Measurements from ENCODE around the gene CYP39A1. TPM values are rescaled to one million over a fixed set of nuclear protein-coding genes. Genes with fewer than 3 reads are reported as not detected.

CYP39A1 gene, protein sequence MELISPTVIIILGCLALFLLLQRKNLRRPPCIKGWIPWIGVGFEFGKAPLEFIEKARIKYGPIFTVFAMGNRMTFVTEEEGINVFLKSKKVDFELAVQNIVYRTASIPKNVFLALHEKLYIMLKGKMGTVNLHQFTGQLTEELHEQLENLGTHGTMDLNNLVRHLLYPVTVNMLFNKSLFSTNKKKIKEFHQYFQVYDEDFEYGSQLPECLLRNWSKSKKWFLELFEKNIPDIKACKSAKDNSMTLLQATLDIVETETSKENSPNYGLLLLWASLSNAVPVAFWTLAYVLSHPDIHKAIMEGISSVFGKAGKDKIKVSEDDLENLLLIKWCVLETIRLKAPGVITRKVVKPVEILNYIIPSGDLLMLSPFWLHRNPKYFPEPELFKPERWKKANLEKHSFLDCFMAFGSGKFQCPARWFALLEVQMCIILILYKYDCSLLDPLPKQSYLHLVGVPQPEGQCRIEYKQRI
- total RNA-seq = 2.9 TPM

DNA sequence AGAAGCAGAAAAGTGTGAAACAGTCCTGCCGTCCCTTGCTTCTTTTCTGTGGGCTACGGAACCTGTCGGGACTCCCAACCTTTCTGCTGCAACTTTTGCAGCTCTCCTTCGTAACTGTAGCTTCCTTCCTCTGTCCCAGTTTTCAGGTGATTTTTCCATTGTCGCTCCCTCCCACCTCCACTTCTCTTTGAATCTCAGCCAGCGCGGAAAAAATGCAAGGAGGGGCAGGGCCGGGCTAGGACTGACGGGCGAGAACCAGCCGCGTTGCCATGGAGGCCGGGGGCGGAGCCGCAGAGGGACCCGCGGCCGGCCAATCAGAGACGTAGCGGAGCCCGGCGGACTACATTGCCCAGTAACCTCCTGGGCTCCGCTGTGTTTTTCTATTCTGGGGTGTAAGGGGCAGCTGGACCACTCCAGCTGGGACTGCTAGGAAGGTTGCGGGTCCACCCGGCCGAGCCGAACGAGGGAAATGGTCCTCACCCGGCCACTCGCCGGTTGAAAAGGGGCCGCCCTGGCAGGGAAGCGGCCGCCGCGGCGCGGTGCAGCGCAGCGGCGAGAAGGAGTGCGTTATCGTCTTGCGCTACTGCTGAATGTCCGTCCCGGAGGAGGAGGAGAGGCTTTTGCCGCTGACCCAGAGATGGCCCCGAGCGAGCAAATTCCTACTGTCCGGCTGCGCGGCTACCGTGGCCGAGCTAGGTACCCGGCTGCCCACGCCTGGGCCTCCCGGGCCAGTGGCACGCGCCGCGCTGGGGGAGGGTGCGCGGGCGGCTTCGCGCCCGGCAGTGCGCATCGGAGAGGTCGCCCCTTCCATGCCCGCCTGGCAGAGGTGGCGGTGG, at the start of gene CYP39A1, which contains the start of gene SLC25A27:
Gene CYP39A1, minus strand, starts transcription at position 216 of the 836 bp plus-strand sequence. CDS start 236 bp downstream, outside the sequence.
Gene SLC25A27, plus strand, starts transcription at position 373 of the 836 bp plus-strand sequence. Its CDS starts 218 bp downstream, at position 591.
- DNase-seq (ENCODE audit: low spot score in 2 of 2) (peak; percentile 85 to 88), FAIRE-seq (peak; percentile 89)

GRCh38 chr6:46699970-46700369, 47.4 kb upstream of the CYP39A1 start:
- FAIRE-seq = no peak
- no peak for DNase-seq (ENCODE audit: low spot score in 2 of 2)

GRCh38 chr6:46690911-46691451, 38.4 kb upstream of the CYP39A1 start:
- FAIRE-seq = no peak
- no peak for DNase-seq (ENCODE audit: low spot score in 2 of 2)

- DNase-seq (ENCODE audit: low spot score in 2 of 2) = no peak
- FAIRE-seq = no peak
Measured at GRCh38 chr6:46690141-46690755, 37.6 kb upstream of the CYP39A1 start.

DNA sequence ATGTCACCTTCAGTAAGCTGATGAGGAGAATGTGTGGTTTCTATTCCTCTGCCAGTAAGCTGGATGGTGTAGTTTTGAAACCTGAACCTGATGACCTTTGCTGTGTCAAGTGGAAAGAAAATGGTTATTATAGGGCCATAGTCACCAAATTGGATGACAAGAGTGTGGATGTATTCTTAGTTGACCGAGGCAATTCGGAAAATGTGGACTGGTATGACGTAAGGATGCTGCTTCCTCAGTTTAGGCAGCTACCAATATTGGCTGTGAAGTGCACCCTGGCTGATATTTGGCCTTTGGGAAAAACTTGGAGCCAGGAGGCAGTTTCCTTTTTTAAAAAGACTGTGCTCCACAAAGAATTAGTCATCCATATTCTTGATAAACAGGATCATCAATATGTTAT, 37.0 kb upstream of the CYP39A1 start:
- FAIRE-seq (no peak), DNase-seq (ENCODE audit: low spot score in 2 of 2) (no peak)

DNA sequence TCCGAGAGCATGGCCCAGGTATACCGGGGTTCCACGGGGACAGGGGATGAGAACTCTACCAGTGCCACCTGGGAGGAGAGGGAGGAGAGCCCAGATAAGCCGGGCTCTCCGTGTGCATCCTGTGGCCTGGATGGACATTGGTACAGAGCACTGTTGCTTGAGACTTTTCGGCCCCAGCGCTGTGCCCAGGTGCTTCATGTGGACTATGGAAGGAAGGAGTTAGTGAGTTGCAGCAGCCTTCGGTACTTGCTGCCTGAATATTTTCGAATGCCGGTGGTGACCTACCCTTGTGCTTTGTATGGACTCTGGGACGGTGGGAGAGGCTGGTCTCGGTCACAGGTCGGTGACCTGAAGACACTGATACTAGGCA, 36.3 kb upstream of the CYP39A1 start:
- FAIRE-seq = no peak

DNA sequence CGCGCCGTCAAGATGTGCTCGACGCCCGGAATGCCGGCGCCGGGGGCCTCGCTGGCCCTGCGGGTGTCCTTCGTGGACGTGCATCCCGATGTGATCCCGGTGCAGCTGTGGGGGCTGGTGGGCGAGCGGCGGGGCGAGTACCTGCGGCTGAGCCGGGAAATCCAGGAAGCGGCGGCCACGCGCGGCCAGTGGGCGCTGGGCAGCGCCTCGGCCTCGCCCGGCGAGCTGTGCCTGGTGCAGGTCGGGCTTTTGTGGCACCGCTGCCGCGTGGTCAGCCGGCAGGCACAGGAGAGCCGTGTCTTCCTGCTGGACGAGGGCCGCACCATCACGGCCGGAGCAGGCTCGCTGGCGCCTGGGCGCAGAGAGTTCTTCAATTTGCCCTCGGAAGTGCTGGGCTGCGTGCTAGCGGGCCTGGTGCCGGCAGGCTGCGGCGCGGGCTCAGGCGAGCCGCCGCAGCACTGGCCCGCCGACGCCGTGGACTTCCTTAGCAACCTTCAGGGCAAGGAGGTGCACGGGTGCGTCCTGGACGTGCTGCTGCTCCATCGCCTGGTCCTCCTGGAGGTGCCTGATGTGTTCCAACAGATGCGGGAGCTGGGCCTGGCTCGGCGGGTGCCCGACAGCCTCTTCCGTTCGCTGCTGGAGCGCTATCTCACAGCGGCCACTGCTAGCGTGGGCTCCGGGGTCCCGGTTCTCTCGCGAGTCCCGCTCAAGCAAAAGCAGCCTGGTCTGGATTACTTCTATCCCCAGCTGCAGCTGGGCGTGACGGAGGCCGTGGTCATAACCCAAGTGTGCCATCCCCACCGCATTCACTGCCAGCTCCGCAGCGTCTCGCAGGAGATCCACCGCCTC, 35.7 kb upstream of the CYP39A1 start:
- FAIRE-seq = no peak
- DNase-seq (ENCODE audit: low spot score in 2 of 2) = no peak

More for the DNA sequence above, 36.3 kb upstream of the CYP39A1 start:
- DNase-seq (ENCODE audit: low spot score in 2 of 2) = no peak

- DNase-seq (ENCODE audit: low spot score in 2 of 2) (no peak), FAIRE-seq (no peak)
Measured at GRCh38 chr6:46687619-46688097, 35.0 kb upstream of the CYP39A1 start, which contains the start of gene TDRD6. Gene TDRD6 (plus strand): TSS chr6:46687885. CDS start chr6:46688129, 244 bp downstream.

DNA sequence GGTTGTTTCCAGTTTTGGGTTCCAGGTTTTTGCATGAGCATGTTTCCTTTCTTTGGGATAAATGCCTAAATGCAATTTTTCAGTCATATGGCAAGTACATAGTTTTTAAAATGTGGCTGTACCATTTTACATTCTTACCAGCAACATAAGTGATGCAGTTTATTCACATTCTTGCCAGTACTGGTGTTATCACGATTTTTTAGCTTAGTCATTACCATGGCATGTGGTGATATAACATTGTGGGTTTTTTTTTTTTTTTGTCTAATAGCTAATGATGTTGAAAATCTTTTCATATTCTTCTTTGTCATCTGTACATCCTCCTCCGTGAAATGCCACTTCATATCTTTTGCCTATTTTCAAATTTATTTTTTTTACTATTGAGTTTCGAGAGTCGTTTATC, 32.2 kb upstream of the CYP39A1 start:
- no peak for FAIRE-seq
- DNase-seq (ENCODE audit: low spot score in 2 of 2) = no peak

GRCh38 chr6:46677314-46677654, 24.7 kb upstream of the CYP39A1 start:
- no peak for FAIRE-seq

GRCh38 chr6:46676604-46677313, 24.1 kb upstream of the CYP39A1 start:
- no peak for FAIRE-seq

More at GRCh38 chr6:46677314-46677654, 24.7 kb upstream of the CYP39A1 start:
- DNase-seq (ENCODE audit: low spot score in 2 of 2) = no peak

DNA sequence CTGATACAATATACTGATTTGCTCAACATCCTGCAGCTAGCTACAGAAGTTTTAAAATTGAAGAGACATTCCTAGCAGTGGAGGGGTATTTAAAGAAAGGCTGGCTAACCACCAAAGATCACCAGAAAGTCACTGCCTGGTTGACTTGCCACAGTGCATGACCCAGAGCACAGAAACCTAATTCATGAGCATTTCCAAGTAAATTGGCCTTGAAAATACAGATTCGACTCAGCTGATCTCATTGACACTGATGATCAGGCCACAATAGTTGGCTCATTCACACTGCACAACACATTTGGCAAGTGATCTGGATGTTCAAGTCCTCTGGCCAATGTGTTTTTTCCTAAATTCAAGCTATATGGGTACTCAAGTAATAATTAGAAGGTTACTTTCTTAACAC, 21.8 kb upstream of the CYP39A1 start:
- no peak for FAIRE-seq
- no peak for DNase-seq (ENCODE audit: low spot score in 2 of 2)

More at GRCh38 chr6:46676604-46677313, 24.1 kb upstream of the CYP39A1 start:
- no peak for DNase-seq (ENCODE audit: low spot score in 2 of 2)

DNA sequence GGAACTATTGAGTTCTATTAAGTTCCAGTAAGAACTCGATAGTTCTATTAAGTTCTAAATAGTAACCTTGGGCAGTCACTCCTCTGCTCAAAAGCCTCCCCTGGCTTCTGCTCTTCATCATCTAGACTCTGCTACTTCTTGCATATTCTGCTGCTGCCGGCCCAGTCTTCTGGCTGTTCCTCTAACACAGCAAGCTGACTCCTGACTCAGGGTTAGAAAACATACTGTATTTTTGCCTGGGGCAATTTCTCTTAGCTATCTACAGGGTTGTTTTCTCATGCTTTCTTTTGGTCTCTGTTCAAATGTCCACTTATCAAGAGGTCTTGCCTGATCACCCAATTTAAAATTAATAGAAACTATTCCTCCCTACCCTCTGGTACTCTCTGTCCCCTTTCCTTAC, 14.8 kb upstream of the CYP39A1 start:
- no peak for DNase-seq (ENCODE audit: low spot score in 2 of 2)
- no peak for FAIRE-seq

DNA sequence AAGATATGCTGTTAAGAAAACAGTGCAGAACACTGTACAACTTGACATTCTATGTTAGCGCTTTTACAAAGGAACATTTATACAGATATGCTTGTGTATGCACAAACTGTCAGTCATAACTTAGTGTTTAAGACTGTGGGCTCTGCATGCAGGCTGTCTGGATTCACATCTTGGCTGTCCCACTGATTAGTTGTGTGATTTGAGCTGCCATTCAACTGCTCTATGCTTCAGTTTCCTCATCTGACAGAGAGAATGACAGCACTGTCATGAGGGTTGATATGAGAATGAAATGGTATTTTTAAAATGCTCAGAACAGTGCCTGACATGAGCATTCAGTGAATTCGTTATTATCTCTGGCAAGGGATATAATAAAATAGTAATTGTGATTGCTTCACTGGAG, 8.9 kb upstream of the CYP39A1 start:
- FAIRE-seq (no peak), DNase-seq (ENCODE audit: low spot score in 2 of 2) (no peak)

- DNase-seq (ENCODE audit: low spot score in 2 of 2) (no peak), FAIRE-seq (no peak)
Measured at GRCh38 chr6:46657642-46658041, 5.0 kb upstream of the CYP39A1 start.

- FAIRE-seq = no peak
- DNase-seq (ENCODE audit: low spot score in 2 of 2) = no peak
Measured at GRCh38 chr6:46655803-46656202, 3.2 kb upstream of the CYP39A1 start.

GRCh38 chr6:46653439-46654195, 999 bp upstream of the CYP39A1 start:
- DNase-seq (ENCODE audit: low spot score in 2 of 2) = no peak
- no peak for FAIRE-seq

- DNase-seq (ENCODE audit: low spot score in 2 of 2) = no peak
- no peak for FAIRE-seq
Measured at GRCh38 chr6:46652232-46652602, 401 bp downstream of the CYP39A1 start.

Data from frontal cortex (tissue), 4 donors.